ENCODE measurements around the gene KCNS1. TPM values are rescaled to one million over a fixed set of nuclear protein-coding genes. Genes with fewer than 3 reads are reported as not detected.

Gene KCNS1
- total RNA-seq, 1 experiment from 2014 or later = not detected

DNA sequence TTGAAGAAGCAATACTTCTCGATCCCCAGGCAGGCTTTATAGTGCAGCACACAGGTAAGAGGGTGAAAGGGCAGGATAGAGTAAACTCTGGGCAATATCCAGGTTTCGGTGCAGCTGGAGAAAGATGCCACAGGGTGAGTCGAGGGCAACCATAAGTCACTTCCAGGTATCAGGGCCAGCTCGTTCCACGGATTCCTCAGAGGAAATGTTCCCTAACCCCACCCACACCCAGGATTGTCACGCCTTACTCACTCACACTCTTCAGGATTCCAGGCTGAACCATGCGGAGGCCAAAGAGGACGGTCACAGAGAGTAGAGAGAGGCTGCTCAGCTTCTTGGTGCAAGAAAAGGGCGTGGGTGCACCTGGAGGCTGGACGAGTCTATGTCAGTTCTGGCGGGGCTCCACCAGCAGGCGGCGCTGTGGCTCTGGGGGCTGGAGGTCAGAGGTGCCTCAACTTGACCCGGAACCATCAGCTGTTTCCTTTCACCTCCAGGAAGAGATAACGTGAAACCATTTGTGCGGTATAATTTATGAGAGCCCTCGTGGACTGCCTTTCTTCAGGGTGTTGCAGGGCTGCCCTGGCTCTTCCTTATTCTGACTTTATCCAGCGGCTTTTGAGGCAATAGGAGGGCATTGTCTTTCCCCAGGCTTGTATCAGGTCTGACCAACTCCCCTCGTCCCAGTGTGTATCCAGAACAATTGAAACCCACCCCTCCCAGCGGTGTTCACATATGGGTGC lies 37.8 kb upstream of the KCNS1 start:
- Histone ChIP-seq H3K27me3 (ENCODE audit: low read length) (no peaks in the 10 kb centered on the region), H3K27ac (ENCODE audit: low read length) (peak overlapping the region; percentile 27), H3K4me3 (ENCODE audit: low read length) (peak overlapping the region; percentile 20; the same call in 1 of the 2 replicates), H4K20me1 (ENCODE audit: low read length) (no peaks in the 10 kb centered on the region), H3K9ac (ENCODE audit: low read length) (no peak overlapping the region), H2AFZ (ENCODE audit: low read length) (peak overlapping the region; percentile 70), H3K36me3 (ENCODE audit: low read depth, low read length) (no peaks in the 10 kb centered on the region), H3F3A (ENCODE audit: low read length, unreplicated experiment) (no peaks in the 10 kb centered on the region), H3K9me3 (ENCODE audit: low read length) (no peaks in the 10 kb centered on the region), H3K4me2 (ENCODE audit: low read length) (peak overlapping the region; percentile 60), H3K4me1 (ENCODE audit: insufficient read depth, low read length) (peaks cover 19% of the 10 kb centered on the region), H3K9me2 (replicated peaks; ENCODE audit: low read length) (no peaks in the 10 kb centered on the region), H3K79me2 (ENCODE audit: low read length) (no peaks in the 10 kb centered on the region)
- DNase-seq (peak; percentile 86), ATAC-seq (peak; percentile 96)
- TF ChIP-seq EZH2phosphoT487 (IDR thresholded peaks at IDR 0.05; ENCODE audit: borderline replicate concordance, low read length) = no peak
- TF ChIP-seq, protein P1, sequence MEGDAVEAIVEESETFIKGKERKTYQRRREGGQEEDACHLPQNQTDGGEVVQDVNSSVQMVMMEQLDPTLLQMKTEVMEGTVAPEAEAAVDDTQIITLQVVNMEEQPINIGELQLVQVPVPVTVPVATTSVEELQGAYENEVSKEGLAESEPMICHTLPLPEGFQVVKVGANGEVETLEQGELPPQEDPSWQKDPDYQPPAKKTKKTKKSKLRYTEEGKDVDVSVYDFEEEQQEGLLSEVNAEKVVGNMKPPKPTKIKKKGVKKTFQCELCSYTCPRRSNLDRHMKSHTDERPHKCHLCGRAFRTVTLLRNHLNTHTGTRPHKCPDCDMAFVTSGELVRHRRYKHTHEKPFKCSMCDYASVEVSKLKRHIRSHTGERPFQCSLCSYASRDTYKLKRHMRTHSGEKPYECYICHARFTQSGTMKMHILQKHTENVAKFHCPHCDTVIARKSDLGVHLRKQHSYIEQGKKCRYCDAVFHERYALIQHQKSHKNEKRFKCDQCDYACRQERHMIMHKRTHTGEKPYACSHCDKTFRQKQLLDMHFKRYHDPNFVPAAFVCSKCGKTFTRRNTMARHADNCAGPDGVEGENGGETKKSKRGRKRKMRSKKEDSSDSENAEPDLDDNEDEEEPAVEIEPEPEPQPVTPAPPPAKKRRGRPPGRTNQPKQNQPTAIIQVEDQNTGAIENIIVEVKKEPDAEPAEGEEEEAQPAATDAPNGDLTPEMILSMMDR (conservative IDR thresholded peaks at IDR 0.05; ENCODE audit: low read depth, low read length) = peak; percentile 99
- no peak for TF ChIP-seq EZH2 (IDR thresholded peaks at IDR 0.05; ENCODE audit: low read length, unreplicated experiment)
- intact Hi-C loops (cut with micrococcal nuclease) = loop anchor here (1.0 to 5.0 kb wide), 3 partner anchors 39 to 153 kb away; no protein-coding TSS in a partner anchor
- TSS peak; percentile 74 for BruUV-seq (replicated peaks)
- ChIA-PET POLR2A (ENCODE audit: unreplicated experiment) (interaction anchor here (1.0 kb wide), 1 partner anchor 36 kb away, joined by 3 read pairs; the partner anchor contains the start of gene PI3), CTCF (interaction anchor here (0.6 to 2.1 kb wide), 19 partner anchors 11 to 281 kb away, joined by 3 to 15 read pairs (median 5); partner anchors contain the start of gene WFDC12)

- no peak overlapping the region for H3K27ac ChIP-seq (ENCODE audit: low read length)
- CTCF ChIA-PET = interaction anchor here (0.8 kb wide), 1 partner anchor 157 kb away, joined by 3 read pairs; no protein-coding TSS in a partner anchor
- no peak for TF ChIP-seq EZH2phosphoT487 (IDR thresholded peaks at IDR 0.05; ENCODE audit: borderline replicate concordance, low read length)
- TF ChIP-seq EZH2 (IDR thresholded peaks at IDR 0.05; ENCODE audit: low read length, unreplicated experiment) = no peak
- TF ChIP-seq, protein P1 (conservative IDR thresholded peaks at IDR 0.05; ENCODE audit: low read depth, low read length) = no peak
- no peaks in the 10 kb centered on the region for H3F3A ChIP-seq (ENCODE audit: low read length, unreplicated experiment)
- no peak overlapping the region for H2AFZ ChIP-seq (ENCODE audit: low read length)
- ATAC-seq (no peak), DNase-seq (no peak)
- intact Hi-C loops (cut with micrococcal nuclease) = loop anchor here (5.0 kb wide), 2 partner anchors 40 to 95 kb away; no protein-coding TSS in a partner anchor
- no peak overlapping the region for H3K9ac ChIP-seq (ENCODE audit: low read length)
- no peaks in the 10 kb centered on the region for H3K36me3 ChIP-seq (ENCODE audit: low read depth, low read length)
- H3K79me2 ChIP-seq (ENCODE audit: low read length) = no peaks in the 10 kb centered on the region
- no peaks in the 10 kb centered on the region for H3K27me3 ChIP-seq (ENCODE audit: low read length)
- H3K4me2 ChIP-seq (ENCODE audit: low read length) = no peak overlapping the region
- peaks cover 19% of the 10 kb centered on the region for H3K4me1 ChIP-seq (ENCODE audit: insufficient read depth, low read length)
- H4K20me1 ChIP-seq (ENCODE audit: low read length) = no peaks in the 10 kb centered on the region
- POLR2A ChIA-PET (ENCODE audit: unreplicated experiment) = interaction anchor here (0.7 kb wide), 1 partner anchor 49 kb away, joined by 12 read pairs; no protein-coding TSS in a partner anchor
- BruUV-seq (replicated peaks) = no TSS peak
- H3K9me2 ChIP-seq (replicated peaks; ENCODE audit: low read length) = no peaks in the 10 kb centered on the region
- H3K4me3 ChIP-seq (ENCODE audit: low read length) = no peak overlapping the region
- H3K9me3 ChIP-seq (ENCODE audit: low read length) = no peaks in the 10 kb centered on the region
Observed at GRCh38 chr20:45136911-45137310, 36.0 kb upstream of the KCNS1 start.
